GM19468 (cell line): ENCODE results near the gene MT1E.
"Not testable (repeated sequence)": the region's sequence is repeated elsewhere in the genome, so short reads cannot be mapped to it uniquely, and the experiment has no call there.

Experiments used
- ATAC-seq: cut with Tn5 transposase; IDR thresholded peaks from one replicate; pipeline ENCODE4 v1.9.1; 2021; ENCODE audit warnings: mild to moderate bottlenecking, moderate library complexity, moderate number of reproducible peaks; ENCODE audit not compliant: unreplicated experiment; ENCODE audit errors: extremely low read depth

Gene MT1E

DNA sequence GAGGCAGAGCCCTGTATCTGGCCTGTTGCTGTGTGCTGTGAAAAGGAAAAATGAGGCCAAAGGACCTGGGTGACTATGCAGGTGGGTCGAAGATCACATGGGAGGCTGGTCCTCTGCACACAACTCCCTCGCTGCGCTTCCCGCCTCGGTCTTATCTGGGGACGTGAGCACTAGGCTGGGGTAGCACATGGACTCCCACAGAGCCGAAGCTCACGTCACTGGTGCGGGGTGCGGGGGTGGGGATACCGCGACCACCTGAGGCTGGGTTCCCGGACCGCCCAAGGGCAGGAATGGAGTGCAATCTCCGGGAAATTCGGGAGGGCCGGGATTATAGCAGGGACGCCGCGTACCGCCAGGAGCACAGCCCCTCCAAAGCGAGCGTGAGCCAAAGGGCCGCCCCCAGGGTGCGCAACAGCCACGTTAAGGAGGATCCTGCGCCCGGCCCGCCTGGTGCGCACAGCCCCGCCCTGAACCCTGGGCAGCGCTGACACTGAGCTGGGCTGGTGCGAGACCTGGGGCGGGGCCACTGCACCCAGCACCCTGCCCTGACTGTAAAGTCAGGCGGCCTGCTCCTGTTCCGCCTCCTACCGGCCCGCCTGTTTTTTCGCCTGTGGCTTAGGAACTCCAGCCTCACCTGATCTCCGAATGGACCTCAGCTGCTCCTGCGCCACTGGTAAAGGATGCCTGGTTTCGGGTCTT is 17.6 kb downstream of the MT1E start:
- no peak for ATAC-seq

GRCh38 chr16:56643833-56644232 is 18.3 kb downstream of the MT1E start:
- no peak for ATAC-seq

GRCh38 chr16:56645311-56645710 is 19.7 kb downstream of the MT1E start:
- no peak for ATAC-seq

DNA sequence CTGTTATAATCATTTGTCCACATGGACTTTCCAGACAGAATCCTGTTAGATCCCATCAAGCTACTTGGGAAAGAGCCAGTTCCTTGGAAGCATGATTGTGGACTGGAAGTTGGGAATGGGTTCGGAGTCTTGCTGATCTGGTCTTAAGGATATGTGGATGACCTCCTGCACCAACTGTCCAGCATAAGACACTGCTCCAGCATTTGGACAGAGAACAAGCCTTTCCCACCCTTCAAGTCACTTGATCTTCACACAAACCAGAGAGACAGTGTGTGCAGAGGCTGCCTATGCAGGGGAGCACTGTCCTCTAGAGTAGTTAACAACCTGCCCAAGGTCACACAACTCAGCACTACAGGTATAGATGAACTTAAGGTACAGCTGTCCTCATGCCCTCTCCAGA is 20.3 kb downstream of the MT1E start:
- ATAC-seq = no peak

DNA sequence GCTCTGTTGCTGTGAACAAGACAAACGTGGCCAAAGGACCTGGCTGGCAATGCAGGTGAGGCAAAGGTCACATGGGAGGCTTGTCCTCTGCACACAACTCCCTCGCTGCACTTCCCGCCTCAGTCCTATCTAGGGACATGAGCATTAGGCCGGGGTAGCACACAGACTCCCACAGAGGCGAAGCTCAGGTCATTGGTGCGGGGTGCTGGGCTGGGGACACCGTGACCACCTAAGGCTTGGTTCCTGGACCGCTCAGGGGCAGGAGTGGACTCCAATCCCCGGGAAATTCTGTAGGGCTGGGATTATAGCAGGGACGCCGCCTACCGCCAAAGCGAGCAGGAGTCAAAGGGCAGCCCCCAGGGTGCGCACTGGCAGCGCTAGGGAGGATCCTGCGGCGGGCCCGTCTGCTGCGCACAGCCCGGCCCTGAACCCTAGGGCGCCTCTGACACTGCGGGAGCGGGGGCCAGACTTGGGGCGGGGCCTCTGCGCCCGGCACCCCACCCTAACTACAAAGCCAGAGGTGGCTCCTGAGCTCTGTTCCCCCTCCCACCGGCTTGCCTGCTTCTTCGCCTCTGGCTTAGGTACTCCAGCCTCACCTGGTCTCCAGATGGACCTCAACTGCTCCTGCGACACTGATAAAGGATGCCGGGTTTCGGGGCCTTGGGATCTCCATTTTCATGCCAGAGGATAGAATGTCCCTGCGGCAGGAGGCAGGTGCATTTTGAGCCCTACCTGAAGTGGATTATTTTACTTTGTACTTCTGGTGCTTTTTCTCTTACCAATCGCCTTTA is 22.3 kb downstream of the MT1E start:
- ATAC-seq = no peak

DNA sequence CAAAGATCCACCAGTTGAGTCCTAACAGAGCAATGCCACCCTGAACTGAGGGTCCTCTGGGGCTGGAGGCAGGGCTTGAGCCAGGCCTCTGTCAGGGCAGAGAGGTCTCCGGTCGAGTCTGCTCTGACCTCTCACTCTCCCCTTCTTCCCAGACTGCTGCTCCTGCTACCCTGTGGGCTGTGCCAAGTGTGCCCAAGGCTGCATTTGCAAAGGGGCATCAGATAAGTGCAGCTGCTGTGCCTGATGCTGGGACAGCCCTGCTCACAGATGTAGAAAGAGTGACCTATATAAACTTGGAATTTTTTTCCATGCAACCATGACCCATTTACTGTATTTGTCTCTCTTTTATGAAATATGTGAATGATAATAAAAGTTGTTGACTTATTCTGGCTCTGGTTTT is 23.7 kb downstream of the MT1E start:
- no peak for ATAC-seq

DNA sequence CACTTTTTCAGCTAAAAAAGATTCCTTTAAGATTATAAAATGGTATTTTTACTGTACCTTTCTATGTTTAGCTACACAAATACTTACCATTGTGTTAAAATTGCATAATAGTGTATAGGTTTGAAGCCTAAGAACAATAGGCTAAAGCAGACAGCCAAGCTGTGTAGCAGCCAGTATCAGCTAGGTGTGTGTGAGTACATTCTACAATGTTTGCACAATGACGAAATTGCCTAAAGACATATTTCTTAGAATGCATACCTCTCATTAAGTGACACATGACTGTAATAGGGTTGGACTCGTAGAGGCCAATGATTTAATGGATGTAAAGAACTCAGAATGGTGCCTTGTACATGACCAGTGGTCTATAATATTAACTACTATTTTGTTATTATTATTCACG is 24.2 kb downstream of the MT1E start:
- ATAC-seq = no peak

DNA sequence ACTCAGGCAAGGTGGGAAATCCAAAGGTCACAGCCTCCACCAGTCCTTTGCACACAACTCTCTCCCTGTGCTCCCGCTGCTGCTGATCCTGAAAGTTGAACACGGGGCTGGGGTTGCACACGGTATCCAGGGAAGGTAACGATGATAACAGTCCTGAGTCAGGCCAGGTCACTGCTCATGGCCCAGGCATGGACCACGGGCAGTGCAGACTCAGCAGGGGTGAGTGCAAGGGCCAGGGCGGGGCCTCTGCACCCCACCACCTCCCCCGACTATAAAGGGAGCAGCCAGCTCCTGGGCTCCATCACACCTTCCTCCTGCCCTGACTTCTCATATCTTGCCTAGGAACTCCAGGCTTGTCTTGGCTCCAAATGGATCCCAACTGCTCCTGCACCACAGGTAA is 26.0 kb downstream of the MT1E start, which contains the start of gene MT1B:
TSS of gene MT1B (plus strand) at position 301 of the 400 bp plus-strand sequence. CDS start at position 369, 68 bp downstream.
- no peak for ATAC-seq

DNA sequence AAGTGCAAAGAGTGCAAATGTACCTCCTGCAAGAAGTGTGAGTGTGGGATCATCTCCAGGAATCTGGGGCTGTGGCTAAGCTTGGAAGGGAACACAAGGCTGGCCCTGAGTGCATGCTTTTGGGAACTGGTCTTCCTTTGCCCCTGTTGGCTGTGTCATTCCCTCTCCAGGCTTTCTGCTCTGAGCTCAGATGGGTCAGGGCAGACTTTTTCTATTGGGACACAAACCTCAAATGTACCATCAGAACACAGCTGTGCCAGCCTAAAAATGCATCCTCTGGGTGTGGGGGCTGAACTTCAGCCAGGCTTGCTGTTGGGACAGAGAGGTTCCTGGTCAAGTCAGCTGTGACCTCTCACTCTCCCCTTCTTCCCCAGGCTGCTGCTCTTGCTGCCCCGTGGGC is 27.0 kb downstream of the MT1E start:
- ATAC-seq = no peak

GRCh38 chr16:56653218-56653617 is 27.6 kb downstream of the MT1E start:
- ATAC-seq = no peak

GRCh38 chr16:56657555-56658326 is 32.2 kb downstream of the MT1E start, which contains the start of gene MT1F:
Gene MT1F, plus strand, starts transcription at chr16:56657959. Its CDS starts 100 bp downstream, at chr16:56658059.
- ATAC-seq = no peak

DNA sequence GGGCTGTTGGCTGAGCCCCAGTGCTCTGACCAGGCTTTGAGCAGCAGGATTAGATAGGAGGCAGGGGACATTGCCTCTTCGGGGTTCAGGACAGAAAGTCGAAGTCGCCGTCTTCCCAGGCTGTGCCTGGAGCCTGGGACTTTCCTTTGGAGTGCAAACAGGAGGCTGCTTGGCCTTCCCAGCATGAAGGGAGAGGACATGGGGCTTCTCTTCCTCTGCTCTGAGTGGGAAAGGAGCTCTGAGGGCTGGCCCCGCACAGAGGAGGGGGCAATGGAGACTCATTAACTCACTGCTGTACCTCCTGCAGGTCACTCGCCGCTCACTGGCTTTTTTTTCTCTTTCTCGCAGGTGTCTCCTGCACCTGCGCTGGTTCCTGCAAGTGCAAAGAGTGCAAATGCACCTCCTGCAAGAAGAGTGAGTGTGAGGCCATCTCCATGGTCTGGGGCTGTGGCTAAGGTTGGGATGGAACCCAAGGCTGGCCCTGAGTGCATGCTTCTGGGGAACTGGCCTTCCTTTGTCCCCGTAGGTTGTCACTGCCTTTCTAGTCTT is 32.8 kb downstream of the MT1E start:
- ATAC-seq = no peak

DNA sequence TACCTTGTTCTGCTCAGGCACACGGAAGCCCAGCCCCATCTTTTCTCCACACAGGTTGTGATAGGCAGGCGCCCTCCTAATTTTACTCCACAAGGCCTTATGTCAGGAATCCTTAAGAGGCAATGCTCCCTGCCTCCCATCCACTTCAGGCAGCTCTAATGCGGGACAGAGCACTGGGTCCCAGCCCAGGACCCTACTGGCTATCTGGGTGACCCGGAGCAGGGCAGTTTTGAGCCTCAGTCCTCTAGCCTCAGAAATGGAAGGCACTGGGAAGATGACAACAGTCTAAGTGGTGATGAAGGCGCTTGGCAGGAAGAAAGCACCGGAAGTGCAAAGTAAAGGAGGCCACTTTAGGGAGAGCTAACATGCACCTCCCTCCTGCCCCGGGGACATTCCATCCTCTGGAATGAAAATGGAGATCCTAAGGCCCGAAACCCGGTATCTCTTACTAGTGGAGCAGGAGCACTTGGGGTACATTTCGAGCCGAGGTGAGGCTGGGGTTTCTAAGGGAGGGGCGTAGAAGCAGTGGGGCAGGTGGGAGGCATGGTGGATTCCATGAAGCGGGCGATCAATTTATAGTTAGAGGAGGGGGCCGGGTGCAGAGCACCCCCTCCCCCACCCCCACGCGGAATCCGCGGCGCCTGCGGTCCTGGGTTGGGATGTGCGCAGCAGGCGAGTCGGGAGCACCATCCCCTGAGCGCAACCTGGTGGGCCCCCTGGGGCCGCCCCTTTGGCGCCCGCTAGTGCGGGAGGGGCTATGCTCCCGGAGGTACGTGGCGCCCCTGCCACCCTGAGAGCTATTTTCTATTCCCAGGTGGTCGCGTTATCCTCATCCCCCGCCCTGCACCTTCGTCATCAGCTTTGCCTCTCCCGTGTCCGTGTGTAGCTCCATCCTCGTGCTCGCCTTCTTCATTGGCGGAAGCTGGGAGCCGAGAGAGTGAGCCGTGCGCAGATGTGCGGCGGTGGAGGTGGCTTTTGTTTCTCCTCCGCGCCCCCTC is 37.1 kb downstream of the MT1E start:
- no peak for ATAC-seq

- ATAC-seq = no peak
Observed at GRCh38 chr16:56664506-56664905, 38.9 kb downstream of the MT1E start.

- ATAC-seq = not testable (repeated sequence)
Observed at GRCh38 chr16:56665286-56666261, 40.0 kb downstream of the MT1E start.

DNA sequence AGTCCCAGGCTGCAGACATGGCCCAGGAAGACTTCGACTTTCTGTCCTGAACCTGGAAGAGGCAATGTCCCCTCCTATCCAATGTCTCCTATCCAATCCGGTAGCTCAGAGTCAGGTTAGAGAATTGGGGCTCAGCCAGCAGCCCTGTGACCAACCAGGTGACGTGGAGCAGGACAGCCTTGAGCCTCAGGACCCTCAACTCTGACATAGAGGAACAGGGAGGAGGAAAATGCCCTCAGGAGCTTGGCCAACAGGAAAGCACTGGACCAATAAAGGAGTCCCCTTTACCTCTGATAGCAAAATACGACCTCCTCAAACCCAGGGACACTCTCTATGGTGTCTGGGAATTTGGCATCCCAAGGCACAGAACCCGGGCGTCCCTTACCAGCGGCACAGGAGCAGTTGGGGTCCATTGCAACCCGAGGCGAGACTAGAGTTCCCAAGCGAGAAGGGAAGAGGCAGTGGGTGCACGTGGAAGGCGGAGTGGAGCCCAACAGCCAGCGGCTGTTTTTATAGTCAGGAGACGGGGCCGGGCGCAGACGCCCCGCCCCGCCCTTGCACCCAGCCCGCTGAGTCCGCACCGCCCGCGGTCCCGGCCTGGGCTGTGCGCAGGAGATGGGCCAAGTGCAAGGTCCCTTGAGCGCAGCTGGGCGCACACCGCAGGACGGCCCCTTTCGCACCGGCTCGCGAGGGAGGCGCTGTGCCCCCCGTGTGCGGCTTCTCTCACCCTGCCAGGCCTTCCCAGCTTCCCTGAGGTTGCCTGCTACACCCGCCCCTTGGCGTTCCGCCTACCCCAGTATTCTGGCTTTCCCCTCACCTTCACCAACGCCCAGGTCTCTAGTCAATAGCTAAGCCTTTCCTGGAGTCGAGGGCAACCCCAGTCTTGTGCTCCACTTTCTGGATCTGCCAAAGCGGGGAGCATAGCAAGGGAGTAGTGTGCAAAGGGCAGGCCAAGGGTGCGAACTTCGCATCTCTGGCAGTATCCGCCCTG is 42.3 kb downstream of the MT1E start, which contains the start of gene MT1G:
TSS of gene MT1G (minus strand) at position 485 of the 991 bp plus-strand sequence. CDS start at position 413, 72 bp downstream.
- ATAC-seq = no peak
